HG03103 (cell line): Measurements from ENCODE around the gene ZFP92.

Source experiments
- ATAC-seq: cut with Tn5 transposase; IDR thresholded peaks from one replicate; pipeline ENCODE4 v1.9.1; 2021; ENCODE audit warnings: low read depth; ENCODE audit not compliant: unreplicated experiment

ZFP92 gene

DNA sequence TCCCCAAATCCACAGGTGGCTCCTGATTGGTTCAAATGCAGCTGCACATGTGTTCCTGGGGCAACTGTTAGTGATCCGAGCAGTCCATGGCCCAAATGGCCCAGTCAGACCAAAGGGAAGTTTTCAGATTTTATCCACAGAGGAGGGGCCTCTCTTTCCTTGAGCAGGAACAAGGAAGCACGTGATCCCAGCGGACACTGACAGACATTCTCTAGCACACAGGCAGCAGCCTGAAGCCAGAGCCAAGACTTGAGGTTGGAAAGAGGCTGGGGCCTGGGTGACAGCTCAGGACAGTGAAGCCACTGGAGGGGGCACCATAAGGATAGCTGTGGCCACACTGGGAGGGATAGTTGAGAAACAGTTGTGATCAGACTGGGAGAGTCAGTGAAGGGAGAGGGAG, 3.5 kb upstream of the ZFP92 start:
- ATAC-seq, result no peak

DNA sequence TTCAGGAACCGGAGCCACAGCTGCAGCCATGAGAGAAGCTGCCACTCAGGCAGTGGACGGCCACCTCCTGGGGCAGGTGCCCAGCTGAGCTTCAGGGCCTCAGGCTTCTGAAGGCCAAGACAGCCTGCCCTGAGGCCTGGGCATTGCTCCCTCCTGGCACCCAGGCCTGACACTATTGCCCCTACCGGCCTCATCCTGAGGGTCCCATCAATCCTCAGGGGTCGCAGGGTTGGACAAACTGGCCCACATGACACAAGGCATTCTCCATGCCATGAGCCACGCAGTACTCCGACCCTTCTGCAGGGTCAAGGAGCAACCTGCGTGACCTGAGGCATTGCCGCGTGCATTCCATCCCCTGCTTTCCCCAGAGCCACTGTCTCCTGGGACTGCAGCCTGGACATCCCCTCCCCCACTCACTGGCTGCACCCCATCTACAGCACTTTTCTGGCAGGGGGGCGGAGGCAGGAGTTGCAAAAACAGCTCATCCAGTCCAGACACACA, 3.0 kb upstream of the ZFP92 start:
- ATAC-seq, result no peak

DNA sequence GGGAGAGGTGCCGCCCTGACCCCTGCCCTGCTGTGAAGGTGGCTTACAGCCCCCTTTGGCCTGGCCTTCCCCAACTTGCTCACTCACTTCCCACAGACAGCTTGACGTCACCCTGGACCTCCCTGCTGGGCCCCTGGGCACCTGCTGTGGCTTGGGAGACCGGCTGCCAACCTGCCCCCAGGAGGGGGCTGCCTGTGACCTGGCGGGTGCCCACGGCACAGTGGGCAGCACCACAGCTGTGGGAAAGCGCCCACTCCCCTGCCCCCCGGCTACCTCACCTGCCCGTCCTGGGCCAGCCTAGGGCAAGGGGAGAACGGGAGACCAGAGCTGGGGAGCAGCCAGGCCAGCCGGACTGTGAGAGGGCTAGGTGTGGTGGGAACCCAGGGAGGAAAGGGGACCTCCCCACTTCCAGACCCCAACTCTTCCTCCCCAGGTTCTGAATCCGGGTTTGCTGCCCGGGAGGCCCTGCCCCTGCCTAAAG, 2.4 kb upstream of the ZFP92 start:
- no peak for ATAC-seq

DNA sequence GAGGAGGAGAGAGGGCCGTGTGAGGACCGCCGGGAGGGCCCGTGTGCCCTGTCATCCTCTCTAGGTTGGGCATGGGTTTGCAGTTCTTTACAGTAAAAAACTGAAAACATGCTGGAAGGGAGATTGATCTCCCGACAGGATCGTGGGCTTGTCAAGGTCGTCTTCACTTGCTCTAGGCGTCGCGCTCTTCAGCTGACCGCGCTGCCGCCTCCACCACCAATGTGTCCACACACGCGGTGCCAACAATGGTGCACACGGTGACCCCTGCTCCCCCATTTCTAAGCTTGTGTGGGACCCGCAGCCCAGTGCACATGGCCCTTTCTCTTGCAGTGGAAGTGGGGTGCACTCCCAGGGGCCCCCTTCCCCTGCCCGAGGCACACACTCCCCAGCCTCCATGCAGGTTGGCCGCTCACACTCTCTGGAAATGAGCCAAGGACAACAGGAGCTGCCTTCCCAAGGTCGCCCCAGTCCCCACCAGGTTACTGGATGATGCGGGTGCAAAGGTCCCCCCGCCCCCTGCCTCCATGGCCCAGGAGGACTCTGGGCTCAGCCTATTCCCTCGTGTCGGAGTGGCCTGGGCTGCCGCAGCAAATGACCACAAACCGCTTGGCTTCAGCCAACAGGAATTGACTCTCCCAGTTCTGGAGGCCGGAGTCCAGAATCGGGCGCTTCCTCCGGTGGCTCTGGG, 1.7 kb upstream of the ZFP92 start:
- no peak for ATAC-seq

DNA sequence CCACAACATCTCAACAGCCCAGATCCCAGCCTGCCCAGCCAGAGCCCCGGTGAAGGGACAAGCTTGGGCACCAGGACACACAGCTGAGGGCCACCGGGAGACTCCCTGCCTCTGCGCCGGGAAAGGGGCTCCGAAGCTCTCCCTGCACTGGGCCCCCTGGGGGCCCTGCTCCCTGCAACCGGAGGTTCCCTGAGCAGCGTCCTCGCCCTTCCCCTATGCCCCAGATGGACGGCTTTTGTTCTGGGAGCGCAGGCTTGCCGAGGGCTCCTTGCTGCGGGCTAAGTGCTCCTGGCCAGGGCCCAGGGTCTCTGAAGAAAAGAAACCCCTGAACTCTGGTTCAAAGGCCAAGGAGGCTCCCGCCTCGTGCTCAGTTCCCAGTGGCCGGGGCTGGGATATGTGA, 899 bp upstream of the ZFP92 start:
- ATAC-seq, result no peak

DNA sequence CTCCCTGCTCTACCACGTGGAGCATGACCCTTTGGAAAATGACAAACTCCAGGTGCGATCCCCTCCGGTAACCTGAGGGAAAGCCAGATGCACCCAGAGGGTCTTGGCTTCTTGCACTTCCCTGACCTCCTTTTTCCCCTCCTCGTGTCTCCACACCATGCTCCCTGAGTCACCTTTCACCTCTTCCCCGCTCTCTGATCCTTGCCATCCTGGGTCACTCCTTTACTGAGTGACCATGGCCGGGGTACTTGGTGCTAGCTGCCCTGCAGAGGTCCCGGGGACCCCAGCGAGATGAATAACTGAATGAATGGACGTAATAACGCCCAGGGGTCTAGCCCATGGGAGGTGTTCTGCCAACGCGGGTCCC, 401 bp upstream of the ZFP92 start:
- no peak for ATAC-seq

DNA sequence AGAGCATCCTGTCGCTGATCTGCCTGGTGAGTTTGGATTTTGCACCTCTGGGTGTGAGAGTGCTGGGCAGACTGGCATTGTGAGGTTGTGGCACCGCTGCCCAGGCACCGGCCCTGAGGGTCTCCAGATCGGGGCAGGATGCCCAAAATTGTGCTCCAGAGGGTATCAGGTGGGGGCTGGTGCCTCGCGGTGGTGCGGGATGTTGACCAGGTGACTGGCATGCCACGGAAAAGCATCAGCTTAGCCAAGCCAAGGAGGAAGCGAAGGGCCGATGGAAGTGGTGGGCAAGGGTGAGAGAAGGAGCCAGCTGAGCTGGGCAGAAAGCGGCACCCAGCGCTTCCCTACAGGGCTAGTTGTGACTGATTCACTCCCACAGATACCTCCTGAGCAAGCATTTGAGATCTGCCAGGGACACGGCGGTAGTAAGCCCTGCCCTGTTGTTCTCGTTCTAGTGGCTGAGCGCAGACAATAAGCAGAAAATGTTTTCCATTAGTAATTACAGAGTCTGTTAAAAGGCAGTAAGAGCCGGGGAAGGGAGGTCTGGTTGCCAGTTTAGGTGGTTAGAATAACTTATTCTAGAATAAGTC, 809 bp downstream of the ZFP92 start:
- ATAC-seq, result no peak

DNA sequence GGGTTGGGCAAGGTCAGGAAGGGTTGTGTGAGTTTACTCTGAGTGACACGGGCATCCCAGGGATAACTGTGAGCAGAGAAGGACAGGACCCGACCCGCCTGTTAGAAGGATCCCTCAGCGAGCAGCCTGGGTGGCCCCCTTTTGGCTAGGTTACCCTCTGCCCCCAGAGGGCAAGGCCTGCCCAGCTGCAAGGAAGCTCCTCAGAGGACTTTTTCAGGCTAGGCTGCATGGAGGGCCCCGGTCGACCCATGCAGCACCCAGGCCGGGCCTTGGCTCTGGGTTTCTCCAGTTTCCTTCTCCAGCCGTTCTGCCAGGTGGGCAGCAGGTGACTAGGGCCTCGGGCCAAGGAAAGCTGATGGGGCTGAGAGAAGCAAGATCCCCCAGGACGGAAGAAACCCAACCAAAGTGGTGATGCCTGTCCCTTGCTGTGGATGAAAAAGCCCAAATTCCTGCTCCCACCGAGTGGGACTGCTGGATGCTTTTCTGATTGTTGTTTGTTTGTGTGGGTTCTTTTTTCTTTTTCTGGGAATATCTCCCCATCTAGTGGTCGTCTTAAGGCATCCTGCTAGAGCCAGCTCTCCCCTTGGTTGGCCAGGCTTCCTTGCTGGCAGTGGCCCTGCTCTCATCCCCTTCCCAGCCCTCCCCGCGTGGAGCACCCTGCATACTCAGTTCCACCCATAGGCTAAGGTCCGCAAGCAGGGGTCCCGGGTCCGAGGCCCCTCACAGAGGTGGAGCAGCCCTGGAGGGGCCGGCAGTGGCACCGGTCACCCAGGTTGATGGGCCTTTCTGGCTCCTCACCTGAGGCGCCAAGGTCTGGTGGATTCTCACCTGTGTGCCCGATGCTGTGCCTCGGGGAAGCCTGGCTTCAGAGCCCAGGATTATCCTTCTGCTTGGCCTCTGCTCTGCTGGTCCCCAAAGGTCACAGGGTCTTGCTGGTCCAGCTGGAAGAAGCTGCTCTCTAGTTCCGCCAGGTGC, 1.8 kb downstream of the ZFP92 start:
- ATAC-seq, result no peak

DNA sequence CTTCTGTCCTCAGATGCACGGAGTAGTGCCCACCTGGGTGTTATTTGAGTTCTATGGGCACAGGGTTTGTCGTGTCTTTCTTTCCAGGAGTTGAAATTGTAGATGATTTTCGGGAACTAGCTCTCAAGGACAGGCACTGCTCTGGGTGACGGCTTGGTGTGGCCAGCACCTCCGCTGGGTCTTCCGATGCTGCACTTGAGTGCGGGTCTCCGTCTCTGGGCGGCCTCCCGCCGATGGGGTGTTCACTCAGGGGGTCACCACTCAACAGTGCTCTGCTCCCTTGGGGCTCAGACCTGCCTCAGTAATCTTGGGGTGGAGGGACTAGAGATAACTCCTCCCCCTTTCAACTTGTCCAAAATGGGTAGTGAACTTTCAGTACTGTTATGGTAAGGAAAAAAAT, 2.5 kb downstream of the ZFP92 start:
- ATAC-seq, result no peak

DNA sequence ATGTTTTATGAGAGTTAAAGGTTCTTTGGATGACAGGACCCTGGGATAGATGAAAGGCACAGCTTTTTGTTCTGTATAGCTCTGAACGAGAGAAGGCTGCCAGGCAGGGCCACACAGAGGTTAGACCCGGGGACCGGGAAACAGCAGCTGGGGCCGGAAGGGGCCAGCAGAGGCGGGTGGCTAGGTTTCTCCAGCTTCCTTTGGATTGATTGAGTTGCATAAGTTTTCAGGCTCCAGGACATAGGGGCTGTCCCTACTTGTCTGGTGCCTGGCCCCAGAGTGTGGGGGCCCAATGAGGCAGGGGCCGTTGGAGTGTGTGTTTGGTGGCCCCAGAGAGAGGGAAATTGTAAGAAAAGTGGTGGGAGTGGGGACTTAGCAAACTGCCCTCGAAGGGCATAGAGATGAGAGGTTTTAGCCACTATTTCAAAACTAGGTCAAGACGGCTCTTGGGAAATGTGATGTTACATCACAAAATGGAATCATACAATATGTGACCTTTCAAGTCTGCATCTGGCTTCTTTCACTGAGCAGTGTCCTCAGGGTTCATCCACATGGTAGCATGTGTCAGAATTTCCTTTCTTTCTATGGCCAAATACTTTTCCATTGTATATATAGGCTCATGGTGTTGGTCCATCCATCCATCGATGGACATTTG, 3.7 kb downstream of the ZFP92 start:
- no peak for ATAC-seq

DNA sequence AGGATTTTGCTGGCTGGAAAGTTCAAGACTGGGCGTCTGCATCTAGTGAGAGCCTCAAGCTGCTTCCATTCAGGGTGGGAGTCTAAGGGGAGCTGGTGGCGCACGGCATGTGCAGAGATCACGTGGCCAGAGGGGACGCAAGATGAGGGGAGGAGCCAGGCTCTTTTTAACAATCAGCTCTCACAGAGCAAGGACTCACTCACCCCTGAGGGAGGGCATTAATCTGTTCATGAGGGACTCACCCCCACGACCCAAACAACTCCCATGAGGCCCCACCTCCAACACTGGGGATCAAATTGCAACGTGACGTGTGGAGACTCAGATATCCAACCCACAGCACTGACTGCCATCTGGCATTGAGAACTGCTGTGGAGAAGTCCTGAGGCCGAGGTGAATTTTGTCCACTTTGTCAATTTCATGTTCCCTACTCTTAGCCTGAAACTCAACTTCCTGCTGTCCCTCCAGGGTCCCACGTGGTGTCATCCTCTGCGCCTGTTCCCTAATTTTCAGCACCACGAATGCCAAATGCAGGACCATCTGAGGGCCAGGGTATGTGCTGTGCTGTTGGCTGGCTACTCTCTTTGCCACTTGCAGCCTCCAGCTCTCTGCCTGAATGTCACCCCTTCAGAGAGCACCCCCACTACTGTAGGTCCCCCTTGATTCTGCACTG, 5.6 kb downstream of the ZFP92 start:
- no peak for ATAC-seq

DNA sequence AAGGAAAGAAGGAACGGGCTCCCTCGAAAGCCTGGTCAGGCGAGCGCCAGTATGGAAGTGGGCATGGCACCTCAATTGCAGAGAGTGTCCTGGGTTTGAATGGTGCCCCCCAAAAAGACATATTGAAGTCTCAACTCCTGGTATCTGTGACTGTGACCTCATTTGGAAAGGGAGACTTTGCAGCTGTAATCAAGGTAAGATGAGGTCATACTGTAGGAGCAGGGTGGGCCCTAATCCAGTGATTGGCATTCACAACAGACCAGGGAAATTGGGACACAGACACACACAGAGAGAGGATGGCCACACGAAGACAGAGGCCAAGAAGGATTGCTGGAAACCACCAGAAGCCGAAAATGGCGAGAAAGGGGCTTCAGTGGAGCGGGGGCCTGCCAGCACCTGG, 6.4 kb downstream of the ZFP92 start:
- ATAC-seq, result no peak

DNA sequence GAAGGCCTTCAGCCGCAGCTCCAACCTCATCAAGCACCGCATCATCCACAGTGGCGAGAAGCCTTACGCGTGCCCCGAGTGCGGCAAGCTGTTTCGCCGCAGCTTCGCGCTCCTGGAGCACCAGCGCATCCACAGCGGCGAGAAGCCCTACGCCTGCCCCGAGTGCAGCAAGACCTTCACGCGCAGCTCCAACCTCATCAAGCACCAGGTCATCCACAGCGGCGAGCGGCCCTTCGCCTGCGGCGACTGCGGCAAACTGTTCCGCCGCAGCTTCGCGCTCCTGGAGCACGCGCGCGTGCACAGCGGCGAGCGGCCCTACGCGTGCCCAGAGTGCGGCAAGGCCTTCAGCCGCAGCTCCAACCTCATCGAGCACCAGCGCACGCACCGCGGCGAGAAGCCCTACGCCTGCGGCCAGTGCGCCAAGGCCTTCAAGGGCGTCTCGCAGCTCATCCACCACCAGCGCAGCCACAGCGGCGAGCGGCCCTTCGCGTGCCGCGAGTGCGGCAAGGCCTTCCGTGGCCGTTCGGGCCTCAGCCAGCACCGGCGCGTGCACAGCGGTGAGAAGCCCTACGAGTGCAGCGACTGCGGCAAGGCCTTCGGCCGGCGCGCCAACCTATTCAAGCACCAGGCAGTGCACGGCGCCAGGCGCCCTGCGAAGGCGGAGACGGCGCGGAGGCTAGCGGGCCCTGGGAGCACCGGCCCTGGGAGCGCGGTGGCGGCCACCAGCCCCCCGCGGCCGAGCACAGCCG, 9.8 kb downstream of the ZFP92 start:
- ATAC-seq, result no peak

DNA sequence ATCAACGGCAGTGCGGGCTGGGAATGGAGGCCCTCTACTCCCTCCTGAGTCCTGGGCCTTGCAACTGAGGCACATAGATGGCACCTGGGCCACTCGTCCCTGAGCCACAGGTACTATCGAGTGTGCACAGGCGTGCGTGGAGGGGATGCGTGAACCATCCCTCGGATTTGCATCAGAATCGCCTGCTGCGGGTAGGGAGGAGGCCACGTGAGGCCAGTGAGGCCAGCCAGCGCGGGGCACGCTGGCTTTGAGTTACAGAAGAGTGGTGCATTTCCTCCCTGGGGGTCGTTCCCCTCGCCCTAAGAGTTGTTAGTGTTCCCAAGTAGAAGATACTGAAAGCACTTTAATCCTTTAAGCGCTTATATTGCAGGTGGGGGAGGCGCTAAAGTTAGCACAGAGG, 10.6 kb downstream of the ZFP92 start:
- ATAC-seq, result no peak

DNA sequence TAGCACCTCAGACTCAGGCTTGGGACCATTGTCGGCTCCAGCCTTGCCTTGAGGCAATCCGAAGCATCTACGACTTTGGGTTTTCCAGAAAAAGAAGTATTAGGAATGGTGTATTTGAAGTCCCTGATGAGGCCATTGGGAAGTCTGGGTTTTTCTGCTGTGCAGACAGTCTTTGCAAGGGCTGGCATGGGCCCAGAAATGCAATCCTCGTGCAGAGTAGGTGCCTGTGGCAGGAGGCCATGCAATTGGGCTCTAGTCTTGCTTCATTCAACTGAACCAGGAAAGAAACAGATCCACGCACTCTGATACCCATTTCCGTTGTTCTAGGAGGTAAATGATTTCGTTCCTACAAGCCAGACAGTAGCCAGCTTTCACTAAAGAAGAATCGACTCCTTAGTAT, 12.4 kb downstream of the ZFP92 start:
- no peak for ATAC-seq

DNA sequence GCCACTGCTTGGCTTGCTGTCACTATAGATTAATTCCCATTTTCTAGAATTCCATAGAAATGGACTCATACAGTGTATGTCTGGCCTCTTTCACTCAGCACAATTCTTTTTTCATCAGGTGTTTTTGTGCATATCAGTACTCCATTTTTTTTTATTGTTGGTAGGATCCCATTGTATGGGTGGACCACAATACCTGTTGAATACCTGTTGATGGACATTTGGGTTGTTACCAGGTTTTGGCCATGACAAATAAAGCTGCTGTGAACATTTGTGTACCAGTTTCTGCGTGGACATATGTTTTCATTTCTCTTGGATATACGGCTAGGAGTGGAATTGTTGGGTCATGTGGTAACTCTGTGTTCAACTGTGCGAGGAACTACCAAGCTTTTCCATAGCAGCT, 14.9 kb downstream of the ZFP92 start:
- ATAC-seq, result no peak

DNA sequence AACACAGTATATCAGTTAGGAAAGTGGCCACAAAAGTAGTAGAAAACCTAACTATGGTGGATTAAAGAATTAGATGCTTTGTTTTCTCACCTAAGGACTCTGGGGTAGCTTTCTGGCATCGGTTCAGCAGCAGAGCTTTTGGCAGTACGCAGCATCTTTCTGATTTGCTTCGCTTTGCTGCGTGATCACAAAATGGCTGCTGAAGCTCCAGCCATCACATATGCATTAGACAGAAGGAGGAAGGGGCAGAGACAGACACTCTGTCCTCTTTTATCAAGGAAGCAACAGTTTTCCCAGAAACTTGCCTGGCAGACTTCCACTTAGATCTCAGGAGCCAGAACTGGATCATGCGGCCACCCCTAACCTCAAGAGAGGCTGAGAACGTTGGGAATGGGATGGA, 19.5 kb downstream of the ZFP92 start:
- ATAC-seq, result no peak

DNA sequence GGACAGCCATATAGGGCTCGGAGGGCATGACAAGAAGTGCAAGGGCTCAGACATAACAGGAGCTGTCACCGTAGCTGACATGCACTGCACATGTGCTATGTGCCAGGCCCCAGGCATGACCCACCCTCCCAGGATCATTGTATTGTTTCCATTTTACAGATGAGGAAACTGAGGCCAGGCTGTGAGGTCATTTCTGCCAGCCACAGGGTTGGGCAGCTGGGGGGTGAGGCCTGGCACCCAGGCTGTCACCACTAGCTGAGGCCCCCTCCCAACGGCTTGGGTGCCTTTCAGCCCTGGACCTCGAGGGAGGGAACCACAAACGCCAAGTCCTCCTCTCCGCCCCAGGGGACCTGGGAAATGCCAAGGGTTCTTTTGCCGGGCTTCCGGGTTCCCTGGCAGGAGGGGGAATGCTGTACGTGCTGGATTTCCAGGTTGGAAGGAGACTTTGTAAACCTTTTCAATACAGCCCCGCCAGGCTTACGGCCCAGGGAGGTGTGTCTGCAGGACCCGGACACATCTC, 21.9 kb downstream of the ZFP92 start:
- ATAC-seq, result no peak

DNA sequence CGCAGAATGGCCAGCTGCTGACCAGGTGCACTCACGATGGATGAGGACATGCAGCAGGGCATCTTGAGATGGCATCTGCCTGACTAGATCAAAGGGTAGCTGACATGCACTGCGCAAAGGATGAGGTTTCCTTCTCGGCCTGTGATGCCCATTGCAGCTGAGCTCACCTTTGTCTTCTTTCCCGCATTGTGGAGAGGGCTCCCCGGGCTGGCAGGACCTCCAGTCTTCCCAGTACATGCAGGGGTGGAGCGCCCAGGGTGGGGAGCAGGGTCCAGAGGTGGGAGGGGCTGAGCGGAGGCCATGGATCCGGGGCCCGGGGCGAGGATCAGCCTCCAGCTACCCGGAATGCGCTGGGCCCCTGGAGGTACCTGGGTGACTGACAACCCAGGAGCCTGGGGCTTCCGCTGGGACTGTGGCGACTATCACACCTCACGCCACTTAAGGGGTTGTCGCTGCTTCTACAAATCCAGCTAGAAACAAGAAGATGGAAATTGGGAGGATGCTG, 22.6 kb downstream of the ZFP92 start:
- no peak for ATAC-seq
